Measurements from ENCODE around the gene RNU1-1. TPM values are rescaled to one million over a fixed set of nuclear protein-coding genes. Genes with fewer than 3 reads are reported as not detected.

The RNU1-1 gene
- total RNA-seq (2022; extraction: Qiagen RNA extraction; ENCODE audit: low read depth): not detected in 5 replicates

GRCh38 chr1:16514107-16515055, at the start of gene RNU1-1:
Gene RNU1-1 (minus strand): TSS chr1:16514285.

Other genes starting within 250 kb of the RNU1-1 start
- 8.0 to 9.5 TPM (median 9.1 TPM) in 5 replicates for gene FBXO42, start 161.8 kb downstream of the RNU1-1 start, total RNA-seq (2022; extraction: Qiagen RNA extraction; ENCODE audit: low read depth)
- 74.0 to 95.0 TPM (median 90.6 TPM) in 5 replicates for gene SZRD1, start 147.0 kb downstream of the RNU1-1 start, total RNA-seq (2022; extraction: Qiagen RNA extraction; ENCODE audit: low read depth)
- gene SPATA21, start 76.9 kb downstream of the RNU1-1 start, total RNA-seq (2022; extraction: Qiagen RNA extraction; ENCODE audit: low read depth): 0.05 TPM in 1 of 5 replicates, not detected in the others
- 34.3 to 43.2 TPM (median 40.1 TPM) in 5 replicates for gene NECAP2, start 73.6 kb downstream of the RNU1-1 start, total RNA-seq (2022; extraction: Qiagen RNA extraction; ENCODE audit: low read depth)
- 13.9 to 26.9 TPM (median 23.6 TPM) in 5 replicates for gene NBPF1, start 99.3 kb upstream of the RNU1-1 start, total RNA-seq (2022; extraction: Qiagen RNA extraction; ENCODE audit: low read depth)
- gene RNU1-3, start 152.7 kb upstream of the RNU1-1 start, total RNA-seq (2022; extraction: Qiagen RNA extraction; ENCODE audit: low read depth): not detected in 5 replicates
- gene RNU1-4, start 226.2 kb upstream of the RNU1-1 start, total RNA-seq (2022; extraction: Qiagen RNA extraction; ENCODE audit: low read depth): not detected in 5 replicates

Measured in A549 treated with ZK216348 at 1 μM for 4 hours (cell line).